Head of caudate nucleus (tissue), 42 donors: ENCODE data around the gene TMEM191B.
"Not testable (repeated sequence)": the region's sequence is repeated elsewhere in the genome, so short reads cannot be mapped to it uniquely, and the experiment has no call there.

Source experiments
- DNase-seq, 42 donors: peaks; one replicate each; pipeline versions ENCODE4 v3.0.0 to v3.0.0-alpha.2; 2020 to 2021; ENCODE audit warnings: mixed read lengths in 7 of 42
- intact Hi-C: fragments of 100-400 bp; cut with DNase I; formaldehyde crosslinking; loops from one replicate; pipeline ENCODE4 v1.15.0; 2022

The TMEM191B gene

GRCh38 chr22:18552839-18553597 lies 25.4 kb downstream of the TMEM191B start:
- intact Hi-C loops, DNase-seq: not testable (repeated sequence)

GRCh38 chr22:18554280-18555256 lies 27.0 kb downstream of the TMEM191B start:
- intact Hi-C loops, DNase-seq: not testable (repeated sequence)

- intact Hi-C loops, DNase-seq: not testable (repeated sequence)
Observed at GRCh38 chr22:18558516-18558915, 30.9 kb downstream of the TMEM191B start.

- DNase-seq, intact Hi-C loops: not testable (repeated sequence)
Observed at GRCh38 chr22:18558939-18559338, 31.3 kb downstream of the TMEM191B start.

GRCh38 chr22:18560099-18560974 lies 32.7 kb downstream of the TMEM191B start:
- DNase-seq, intact Hi-C loops: not testable (repeated sequence)

GRCh38 chr22:18570509-18571246 lies 43.1 kb downstream of the TMEM191B start:
- intact Hi-C loops = not testable (repeated sequence)
- DNase-seq = peak in 1 of 42 donors; percentile 7

- intact Hi-C loops, DNase-seq: not testable (repeated sequence)
Observed at GRCh38 chr22:18573483-18574164, 46.0 kb downstream of the TMEM191B start.

- DNase-seq, intact Hi-C loops: not testable (repeated sequence)
Observed at GRCh38 chr22:18574555-18574954, 47.0 kb downstream of the TMEM191B start.

GRCh38 chr22:18575686-18576085 lies 48.1 kb downstream of the TMEM191B start:
- intact Hi-C loops, DNase-seq: not testable (repeated sequence)

GRCh38 chr22:18577090-18577818 lies 49.7 kb downstream of the TMEM191B start:
- intact Hi-C loops, DNase-seq: not testable (repeated sequence)

- DNase-seq = peak in 14 of 42 donors; percentile 4 to 85 (median 26)
- intact Hi-C loops = not testable (repeated sequence)
Observed at GRCh38 chr22:18577847-18578246, 50.2 kb downstream of the TMEM191B start.
